Bronchial epithelial cell (primary cell): Measurements from ENCODE around the gene TCHHL1. TPM values are rescaled to one million over a fixed set of nuclear protein-coding genes. Genes with fewer than 3 reads are reported as not detected.

Source experiments
- DNase-seq: peaks from one replicate; pipeline ENCODE4 v3.0.0-alpha.2; 2010; ENCODE audit warnings: low read depth
- FAIRE-seq: peaks from 2 replicates; lab custom pipeline; 2011; peaks lifted over from hg19 to GRCh38; lab: Jason Lieb, UNC
- H3K27me3 ChIP-seq: 2 replicates; pipeline ENCODE4 v1.5.1; 2011; ENCODE audit warnings: low read length; ENCODE audit not compliant: control insufficient read depth, insufficient read depth
- H3K36me3 ChIP-seq: 2 replicates; pipeline ENCODE4 v1.5.1; 2011; ENCODE audit warnings: low read length; ENCODE audit not compliant: control insufficient read depth, insufficient read depth
- H3K4me3 ChIP-seq: 2 replicates; pipeline ENCODE4 v1.5.1; 2011; ENCODE audit warnings: mild to moderate bottlenecking, low read depth, low read length, control low read depth
- total RNA-seq: library from RNA; depleted of rRNA; stranded (reverse); fragments of >200 nt; gene quantifications from 2 replicates; pipeline ENCODE4 v1.2.1, GENCODE V29; 2014
- TF ChIP-seq, protein P1 (sequence below): IDR thresholded peaks from 2 replicates; pipeline ENCODE4 v1.5.1; 2011; ENCODE audit warnings: mild to moderate bottlenecking, moderate library complexity, low read length, control low read depth, inconsistent platforms; ENCODE audit not compliant: insufficient read depth, severe bottlenecking

TCHHL1 gene
- total RNA-seq, 1 donor from 2014 or later: not detected

DNA sequence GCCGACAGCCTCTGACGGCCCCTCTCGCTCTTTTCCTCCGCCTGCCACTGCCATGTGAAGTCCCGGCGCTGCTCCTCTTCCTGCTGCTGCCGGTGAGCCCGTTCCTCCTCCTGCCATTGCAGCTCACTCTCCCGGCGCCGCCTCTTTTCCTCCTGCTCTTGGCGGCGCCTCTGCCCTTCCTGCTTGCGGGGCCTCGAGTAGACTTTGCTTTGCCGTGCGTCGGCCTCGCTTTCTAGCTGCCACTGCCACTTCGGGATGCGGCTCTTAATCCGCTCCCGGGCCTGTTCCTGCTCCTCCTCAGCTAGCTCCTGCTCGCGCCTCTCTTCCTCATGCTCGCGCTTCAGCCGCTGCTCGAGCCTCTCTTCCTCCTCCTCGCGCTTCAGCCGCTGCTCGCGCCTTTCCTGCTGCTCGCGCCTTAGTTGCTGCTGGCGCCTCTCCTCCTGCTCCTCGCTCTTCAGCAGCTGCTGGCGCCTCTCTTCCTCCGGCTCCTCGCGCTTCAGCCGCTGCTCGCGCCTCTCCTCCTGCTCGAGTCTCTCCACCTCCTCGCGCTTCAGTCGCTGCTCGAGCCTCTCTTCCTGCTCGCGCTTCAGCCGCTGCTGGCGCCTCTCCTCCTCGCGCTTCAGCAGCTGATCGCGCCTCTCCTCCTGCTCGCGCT, 22.1 kb upstream of the TCHHL1 start:
- TF ChIP-seq, protein P1, sequence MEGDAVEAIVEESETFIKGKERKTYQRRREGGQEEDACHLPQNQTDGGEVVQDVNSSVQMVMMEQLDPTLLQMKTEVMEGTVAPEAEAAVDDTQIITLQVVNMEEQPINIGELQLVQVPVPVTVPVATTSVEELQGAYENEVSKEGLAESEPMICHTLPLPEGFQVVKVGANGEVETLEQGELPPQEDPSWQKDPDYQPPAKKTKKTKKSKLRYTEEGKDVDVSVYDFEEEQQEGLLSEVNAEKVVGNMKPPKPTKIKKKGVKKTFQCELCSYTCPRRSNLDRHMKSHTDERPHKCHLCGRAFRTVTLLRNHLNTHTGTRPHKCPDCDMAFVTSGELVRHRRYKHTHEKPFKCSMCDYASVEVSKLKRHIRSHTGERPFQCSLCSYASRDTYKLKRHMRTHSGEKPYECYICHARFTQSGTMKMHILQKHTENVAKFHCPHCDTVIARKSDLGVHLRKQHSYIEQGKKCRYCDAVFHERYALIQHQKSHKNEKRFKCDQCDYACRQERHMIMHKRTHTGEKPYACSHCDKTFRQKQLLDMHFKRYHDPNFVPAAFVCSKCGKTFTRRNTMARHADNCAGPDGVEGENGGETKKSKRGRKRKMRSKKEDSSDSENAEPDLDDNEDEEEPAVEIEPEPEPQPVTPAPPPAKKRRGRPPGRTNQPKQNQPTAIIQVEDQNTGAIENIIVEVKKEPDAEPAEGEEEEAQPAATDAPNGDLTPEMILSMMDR: no peak
- no peaks in the 10 kb centered on the region for H3K36me3 ChIP-seq

DNA sequence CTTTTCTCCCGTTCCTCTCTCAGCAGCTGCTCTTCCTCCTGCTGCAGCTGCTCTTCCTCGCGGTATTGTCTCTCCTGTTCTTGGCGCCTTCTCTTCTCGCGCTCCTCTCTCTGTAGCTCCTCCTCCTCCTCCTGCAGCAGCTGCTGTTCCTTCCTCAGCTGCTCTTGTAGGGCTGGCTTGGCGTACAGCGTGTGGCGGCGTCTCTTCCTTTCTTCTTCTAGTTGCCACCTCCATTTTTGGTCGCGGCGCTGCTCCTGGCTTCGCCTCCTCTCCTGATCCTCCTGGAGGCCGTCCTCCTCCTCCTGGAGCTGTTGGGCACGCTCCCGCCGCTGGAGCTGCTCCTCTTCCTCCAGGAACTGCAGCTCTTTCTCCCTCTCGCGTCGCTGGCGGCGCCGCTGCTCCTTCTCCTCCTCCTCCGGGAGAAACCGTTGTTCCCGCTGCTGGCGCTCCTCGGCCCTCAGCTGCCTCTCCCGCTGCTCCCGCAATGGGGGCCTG, 21.5 kb upstream of the TCHHL1 start:
- FAIRE-seq: no peak

More for the DNA sequence above, 22.1 kb upstream of the TCHHL1 start:
- Histone ChIP-seq H3K27me3 (peaks cover 60% of the 10 kb centered on the region), H3K4me3 (peak overlapping the region; percentile 38)
- DNase-seq (peak; percentile 30), FAIRE-seq (no peak)

DNA sequence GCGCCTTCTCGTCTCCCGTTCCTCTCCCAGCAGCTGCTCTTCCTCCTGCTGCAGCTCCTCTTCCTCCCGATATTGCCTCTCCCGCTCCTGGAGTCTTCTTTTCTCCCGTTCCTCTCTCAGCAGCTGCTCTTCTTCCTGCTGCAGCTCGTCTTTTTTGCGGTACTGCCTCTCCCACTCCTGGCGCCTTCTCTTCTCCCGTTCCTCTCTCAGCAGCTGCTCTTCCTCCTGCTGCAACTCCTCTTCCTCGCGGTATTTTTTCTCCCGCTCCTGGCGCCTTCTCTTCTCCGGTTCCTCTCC, 21.1 kb upstream of the TCHHL1 start:
- peaks cover 57% of the 10 kb centered on the region for H3K27me3 ChIP-seq
- TF ChIP-seq, protein P1: no peak
- no peak for DNase-seq
- no peaks in the 10 kb centered on the region for H3K36me3 ChIP-seq
- H3K4me3 ChIP-seq: peak overlapping the region; percentile 38
- FAIRE-seq: no peak

More for the DNA sequence above, 21.5 kb upstream of the TCHHL1 start:
- peak overlapping the region; percentile 38 for H3K4me3 ChIP-seq
- peak; percentile 49 for DNase-seq
- TF ChIP-seq, protein P1: no peak
- H3K36me3 ChIP-seq: no peaks in the 10 kb centered on the region
- peaks cover 59% of the 10 kb centered on the region for H3K27me3 ChIP-seq

DNA sequence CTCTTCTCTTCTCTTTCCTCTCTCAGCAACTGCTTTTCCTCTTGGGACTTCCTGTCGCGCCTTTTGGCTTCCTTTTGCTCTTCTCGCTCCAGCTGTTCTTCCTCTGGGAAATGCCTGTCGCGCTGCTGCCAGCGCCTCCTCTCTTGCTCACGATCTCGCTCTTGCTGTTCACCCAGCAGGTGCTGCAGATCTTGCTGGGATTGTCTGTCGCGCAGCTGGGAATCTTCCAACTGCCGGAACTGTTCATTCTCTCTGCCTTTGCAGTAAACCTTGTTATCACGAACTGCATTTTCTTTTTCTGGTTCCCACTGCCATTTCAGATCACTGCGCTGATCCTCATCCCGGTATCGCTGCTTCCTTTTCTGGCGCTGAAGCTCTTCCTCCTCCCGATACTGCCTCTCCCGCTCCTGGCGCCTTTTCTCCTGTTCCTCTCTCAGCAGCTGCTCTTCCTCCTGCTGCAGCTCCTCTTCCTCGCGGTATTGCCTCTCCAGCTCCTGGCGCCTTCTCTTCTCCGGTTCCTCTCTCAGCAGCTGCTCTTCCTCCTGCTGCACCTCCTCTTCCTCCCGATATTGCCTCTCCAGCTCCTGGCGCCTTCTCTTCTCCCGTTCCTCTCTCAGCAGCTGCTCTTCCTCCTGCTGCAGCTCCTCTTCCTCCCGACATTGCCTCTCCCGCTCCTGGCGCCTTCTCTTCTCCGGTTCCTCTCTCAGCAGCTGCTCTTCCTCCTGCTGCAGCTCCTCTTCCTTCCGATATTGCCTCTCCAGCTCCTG, 20.6 kb upstream of the TCHHL1 start:
- peak overlapping the region; percentile 38 for H3K4me3 ChIP-seq
- FAIRE-seq: peak; percentile 7
- peaks cover 58% of the 10 kb centered on the region for H3K27me3 ChIP-seq
- H3K36me3 ChIP-seq: no peaks in the 10 kb centered on the region
- no peak for DNase-seq
- TF ChIP-seq, protein P1: no peak

DNA sequence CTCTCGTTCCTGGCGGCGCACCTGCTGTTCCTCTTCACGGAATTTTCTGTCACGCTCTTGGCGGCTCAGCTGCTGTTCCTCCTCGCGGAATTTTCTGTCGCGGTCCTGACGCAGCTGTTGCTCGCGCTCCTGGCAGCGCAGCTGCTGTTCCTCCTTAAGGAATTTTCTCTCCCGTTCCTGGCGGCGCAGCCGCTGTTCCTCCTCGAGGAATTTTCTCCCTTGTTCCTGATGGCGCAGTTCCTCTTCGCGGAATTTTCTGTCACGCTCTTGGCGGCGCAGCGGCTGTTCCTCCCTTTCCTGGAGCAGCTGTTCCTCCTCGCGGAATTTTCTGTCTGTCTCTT, 20.0 kb upstream of the TCHHL1 start:
- FAIRE-seq (no peak), DNase-seq (no peak)
- no peaks in the 10 kb centered on the region for H3K36me3 ChIP-seq
- TF ChIP-seq, protein P1: no peak
- H3K27me3 ChIP-seq: peaks cover 53% of the 10 kb centered on the region
- peak overlapping the region; percentile 28 for H3K4me3 ChIP-seq
